Measurements from ENCODE around the gene PELI1. TPM values are rescaled to one million over a fixed set of nuclear protein-coding genes. Genes with fewer than 3 reads are reported as not detected.
"Not testable (repeated sequence)": the region's sequence is repeated elsewhere in the genome, so short reads cannot be mapped to it uniquely, and the experiment has no call there.

The PELI1 gene
- polyA plus RNA-seq, 3 donors = 28.6 to 36.3 (median 32.2) TPM

DNA sequence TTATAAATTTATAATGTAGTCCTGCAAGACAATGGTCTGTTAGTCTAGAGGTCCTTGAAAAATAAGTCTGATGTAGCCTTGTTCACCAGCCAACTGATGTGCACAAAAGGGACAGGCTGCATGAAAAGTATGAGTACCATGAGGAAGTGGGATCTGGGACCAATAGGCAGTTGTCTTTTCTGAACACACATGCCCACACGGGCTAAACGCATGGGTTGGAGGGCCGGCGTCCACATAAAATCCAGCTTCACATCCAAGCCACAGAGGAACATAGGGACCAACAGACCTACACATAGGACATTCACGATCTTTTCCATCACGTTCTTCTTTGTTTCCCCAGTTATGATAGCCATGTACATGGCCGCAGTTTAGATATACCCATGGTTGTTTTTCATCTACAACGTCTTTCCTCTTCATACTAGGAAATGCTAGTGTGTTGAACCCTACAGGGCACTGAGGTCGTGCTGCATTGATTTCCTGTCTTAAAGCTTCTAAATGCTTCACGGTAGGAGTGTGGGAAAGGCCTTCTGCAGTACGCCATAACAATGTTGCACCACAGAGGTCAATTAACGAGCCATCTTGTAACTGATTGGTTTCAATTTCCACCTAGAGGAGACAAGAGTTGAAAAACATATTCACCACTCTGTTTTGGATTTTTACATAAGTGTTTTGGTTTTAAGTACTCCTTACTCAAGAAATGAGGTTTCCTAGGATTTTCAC is 49.4 kb downstream of the PELI1 start:
- DNase-seq = no peak

DNA sequence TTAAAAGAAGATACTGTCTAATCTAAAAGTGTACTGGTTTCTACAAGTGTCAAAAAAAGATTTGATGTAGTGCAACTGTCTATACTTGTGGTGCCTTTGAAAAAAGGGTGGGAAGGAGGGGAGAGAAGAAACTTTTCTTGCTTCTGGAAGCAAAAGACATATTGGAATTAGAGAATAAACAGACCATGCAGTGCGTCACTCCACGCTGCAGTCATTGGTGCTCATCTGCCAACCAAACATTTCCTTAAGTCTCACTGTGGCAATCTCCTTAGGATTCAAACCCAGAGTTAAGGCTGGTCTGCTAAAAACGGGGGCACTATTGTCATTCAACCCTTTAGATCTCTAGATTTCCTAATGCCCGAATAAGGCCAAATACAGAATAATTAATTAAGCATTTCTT is 50.9 kb downstream of the PELI1 start:
- no peak for DNase-seq

DNA sequence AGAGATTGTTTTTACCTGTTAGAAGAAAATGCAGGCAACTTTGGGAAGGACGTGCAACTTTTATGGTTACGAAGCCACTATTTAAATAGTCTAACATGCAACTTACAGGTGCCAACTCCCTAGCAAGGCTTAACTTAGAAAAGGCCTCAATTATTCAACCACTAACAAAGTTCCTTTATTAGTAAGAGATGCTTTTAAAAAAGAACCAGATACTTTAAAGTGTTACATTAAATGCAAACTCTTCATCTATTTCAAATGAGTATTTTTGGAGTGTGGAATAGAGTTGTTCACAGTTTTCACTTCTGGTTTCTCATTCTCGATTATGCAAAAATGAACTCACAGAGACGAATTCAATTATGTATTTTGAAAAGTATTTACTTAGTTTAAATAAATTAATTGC is 51.7 kb downstream of the PELI1 start:
- DNase-seq = no peak

DNA sequence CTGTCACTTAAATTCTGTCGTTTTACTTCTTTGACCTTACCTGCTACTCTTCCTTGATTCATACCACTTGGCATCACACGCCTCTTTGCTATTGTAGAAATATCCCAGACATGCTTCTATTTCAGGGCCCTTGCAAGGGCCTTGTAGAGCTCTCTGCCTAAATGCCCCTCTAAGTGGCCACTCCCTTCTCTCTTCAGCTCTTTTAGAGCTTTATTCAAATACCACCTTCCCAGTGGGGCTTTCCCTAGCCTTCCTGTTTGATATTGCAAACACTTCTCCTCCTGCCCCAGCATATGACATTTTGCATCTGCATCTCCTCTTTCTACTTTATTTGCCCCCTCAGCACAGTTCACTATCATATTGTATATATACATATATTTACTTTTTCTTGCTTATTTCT is 54.0 kb downstream of the PELI1 start:
- DNase-seq = no peak

DNA sequence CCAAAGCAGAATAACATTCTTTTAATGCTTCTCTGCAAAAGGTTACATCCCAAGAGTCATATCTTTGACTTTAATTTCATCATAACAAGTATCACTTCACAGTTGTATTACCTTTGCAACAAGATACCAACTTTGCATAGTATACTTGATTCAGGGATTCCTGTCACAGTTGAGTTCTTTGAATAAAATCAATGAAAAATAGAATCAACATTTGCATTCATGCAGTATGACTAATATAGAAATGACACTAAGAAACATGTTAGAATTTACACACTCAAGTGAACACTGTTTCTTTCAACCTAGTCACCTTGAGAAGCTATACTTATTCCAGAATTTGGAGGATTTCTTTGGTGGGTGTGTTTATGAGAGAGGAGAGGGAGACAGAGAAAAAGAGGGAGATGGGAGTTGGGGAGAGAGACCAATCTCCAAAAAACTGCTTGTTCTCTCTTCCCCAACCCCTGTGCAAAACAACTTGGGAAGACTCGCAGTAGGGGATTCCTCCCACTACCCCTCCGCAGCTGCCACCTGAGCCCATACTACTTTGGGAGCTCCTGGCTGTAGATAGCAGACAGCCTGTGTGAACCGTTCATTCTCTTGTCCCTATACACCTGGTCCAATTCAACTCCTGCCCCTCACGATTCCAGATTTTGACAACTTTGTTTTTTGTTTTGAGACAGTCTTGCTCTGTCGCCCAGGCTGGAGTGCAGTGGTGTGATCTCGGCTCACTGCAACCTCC is 57.7 kb downstream of the PELI1 start:
- no peak for DNase-seq

DNA sequence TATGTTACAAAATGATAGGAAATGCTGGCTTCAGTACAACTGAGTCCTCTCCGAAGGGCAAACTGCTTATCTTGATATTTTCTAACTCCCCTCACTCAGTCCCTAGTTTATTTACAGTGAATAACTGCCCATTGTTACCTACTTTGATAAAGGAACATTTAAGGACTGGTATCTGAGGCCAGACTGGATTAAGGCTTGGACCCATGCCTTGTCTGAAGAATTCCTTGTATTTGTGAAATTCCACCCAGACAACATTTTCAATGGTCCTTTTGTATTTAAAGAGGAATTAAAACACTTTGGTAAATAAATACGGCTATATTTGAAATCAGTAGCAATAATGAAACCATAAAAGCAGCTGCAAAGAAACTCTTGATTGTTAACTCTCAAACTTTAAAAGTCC is 58.3 kb downstream of the PELI1 start:
- no peak for DNase-seq

DNA sequence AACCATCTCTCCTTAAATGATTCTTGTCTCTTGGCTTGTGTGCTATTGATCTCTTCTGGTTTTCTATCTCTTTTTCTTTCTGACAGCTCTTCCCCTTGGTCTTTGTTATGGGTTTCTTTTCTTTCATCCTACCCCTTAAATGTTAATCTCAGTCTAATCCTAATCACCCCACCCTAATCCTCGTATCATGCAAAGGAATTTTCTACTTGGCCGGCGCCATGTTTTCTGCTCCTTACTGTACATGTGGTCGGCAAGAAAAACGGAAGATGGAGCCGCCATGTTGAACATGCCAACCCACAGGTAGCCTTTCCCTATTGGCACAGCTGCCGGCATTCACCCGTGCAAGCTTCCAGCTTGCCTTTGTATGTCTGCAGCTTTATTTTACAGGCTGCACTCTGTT is 63.2 kb downstream of the PELI1 start:
- DNase-seq = no peak

DNA sequence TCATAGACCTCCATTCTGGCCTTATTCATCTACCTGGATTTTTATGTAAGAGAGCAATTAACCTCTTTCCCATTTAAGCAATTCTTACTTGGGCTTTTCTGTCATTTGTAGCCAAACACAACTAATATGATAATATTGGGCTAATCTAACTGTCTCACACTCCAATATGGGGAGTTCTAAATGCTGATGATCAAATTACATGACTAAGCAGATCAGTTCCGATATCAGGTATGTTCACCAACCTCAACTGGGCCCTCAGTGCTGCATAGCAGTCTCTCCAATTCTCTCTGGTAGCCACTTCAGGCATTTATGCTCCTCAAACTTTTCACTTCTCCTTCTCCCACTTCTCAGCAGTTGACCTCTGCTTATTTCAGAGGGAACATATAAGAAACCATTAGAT is 64.0 kb downstream of the PELI1 start:
- no peak for DNase-seq

DNA sequence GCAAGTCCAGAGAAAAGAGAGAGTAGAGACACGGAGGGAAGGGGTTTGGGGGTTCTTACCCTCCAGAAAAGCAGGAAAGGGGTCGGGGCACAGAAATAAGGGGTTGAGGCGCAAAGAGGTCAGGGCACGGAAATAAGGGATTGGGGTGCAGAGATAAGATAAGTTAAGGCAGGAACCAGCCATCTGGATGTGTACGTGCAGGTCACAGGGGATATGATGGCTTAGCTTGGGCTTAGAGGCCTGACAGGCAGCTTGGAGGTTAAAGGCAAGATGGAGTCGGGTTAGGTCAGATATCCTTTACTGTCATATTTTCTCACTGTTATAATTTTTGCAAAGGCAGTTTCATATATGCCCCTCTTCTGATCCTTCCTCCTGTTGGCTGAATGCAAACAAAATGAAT is 64.5 kb downstream of the PELI1 start:
- not testable (repeated sequence) for DNase-seq

DNA sequence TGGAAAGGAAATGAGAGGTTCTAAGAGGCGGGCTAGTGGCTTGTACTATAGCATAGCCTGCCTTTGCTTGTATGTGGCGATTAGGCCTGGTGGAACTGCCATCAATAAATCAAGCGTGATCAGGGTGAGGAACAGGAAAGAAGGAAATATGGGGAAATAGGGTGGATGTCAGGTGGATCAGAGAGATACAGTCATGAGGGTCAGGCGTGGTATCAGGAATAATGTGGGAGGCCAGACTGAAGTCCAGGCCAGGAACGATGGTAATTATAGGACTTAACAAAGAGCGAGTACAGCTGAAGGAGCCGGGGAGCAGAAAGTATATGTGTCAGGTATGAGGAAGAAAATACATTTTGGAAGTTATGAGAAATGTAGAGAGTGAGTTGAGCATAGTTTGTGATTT is 67.4 kb downstream of the PELI1 start:
- not testable (repeated sequence) for DNase-seq

DNA sequence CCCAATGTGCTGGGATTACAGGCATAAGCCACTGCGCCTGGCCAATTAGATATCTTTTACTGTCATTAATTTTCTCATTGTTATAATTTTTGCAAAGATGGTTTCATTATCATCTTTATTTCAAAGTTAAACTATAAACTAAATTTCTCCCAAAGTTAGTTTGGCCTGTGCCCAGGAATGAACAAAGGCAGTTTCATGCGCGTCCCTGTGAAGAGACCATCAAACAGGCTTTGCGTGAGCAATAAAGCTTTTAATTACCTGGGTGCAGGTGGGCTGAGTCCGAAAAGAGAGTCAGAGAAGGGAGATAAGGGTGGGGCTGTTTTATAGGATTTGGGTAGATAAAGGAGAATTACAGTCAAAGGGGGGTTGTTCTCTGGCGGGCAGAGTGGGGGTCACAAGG is 69.6 kb downstream of the PELI1 start:
- not testable (repeated sequence) for DNase-seq

DNA sequence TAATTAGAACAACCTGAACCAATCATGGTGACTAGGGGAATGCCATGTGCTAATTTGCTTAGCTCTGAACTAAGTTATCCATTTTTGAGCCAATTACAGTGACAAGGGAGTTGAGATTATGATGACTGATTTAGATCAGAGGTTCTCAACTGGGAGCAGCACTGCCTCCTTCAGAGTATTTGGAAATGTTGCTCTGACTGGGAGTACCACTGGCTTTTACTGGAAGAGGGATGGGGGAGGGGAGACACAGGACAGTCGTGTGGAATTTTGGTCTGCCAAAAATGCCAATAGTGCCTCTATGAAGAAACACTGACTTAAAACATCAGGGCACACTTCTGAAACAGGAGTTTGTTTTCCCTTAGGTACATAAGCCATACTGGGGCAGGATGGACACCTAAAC is 76.9 kb downstream of the PELI1 start:
- no peak for DNase-seq

DNA sequence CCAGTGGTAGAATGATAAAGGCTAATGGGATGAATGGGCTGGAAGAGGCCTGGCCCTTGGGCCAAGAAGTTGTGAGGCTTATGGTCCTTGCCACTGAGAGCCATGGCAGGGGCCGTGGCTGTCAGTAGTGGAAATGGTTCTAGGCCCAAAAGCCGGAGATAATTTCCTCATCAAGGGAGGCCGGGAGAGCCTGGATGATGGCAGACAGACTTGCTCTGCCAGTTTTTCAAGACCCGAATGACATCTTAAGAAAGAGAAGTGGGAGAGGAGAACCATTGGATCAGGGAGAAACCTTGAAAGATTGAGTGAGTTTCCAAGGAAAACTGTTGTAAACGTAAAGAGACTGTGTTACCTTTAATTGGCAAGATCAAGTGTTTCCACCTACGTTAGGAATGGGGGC is 78.7 kb downstream of the PELI1 start:
- DNase-seq = no peak

DNA sequence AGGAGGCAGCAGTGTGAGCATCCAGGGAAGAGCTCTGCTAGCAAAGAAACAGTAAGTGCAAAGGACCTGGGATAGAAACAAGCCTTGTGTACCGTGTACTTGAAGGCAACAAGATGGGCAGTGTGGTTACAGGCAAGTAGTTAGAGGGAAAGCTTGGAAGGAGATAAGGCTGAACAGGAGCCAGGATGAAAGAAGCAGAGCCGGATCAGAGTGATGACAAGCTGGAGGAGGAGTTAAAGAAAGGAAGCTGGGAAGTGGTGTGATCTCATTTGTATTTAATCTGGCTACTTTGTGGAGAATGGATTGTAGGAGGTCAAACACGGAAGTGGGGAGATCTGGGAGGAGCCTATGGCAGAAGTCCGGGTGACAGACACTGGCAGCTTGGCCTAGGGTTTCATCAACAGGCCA is 80.3 kb downstream of the PELI1 start:
- no peak for DNase-seq

DNA sequence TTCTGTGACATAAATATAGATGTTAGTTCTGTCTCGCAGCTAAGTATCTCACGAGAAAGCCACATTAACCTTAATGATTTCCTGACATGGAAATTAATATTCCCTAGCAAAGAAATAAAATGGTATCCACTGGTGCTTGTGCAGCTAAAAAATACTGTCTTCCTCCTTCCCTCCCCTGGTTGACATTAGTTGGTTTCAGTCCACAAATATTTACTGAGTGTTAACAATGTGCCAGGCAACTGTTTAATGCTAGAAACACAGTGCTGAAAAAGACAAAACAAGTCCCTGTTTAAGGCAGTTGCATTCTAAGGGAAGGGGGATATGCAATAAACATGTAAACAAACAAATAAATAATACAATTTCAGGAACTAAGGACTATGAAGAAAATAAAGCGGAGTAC is 80.8 kb downstream of the PELI1 start:
- no peak for DNase-seq

DNA sequence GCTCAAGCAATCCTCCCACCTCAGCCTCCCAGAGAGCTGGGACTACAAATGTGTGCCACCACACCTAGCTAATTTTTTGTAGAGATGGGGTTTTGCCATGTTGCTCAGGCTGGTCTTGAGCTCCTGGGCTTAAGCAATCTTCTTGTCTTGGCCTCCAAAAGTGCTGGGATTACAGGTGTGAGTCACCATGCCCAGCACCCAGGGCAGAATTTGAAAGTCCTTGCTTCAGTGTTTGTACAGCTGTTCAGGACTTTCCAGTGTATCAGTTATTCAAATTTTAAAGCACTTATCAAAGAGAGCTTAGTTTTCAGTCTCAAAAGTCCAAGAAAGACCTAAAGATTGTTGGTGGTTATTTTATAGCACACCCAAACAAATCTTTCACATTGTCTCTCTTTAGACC is 81.4 kb downstream of the PELI1 start:
- DNase-seq = no peak

DNA sequence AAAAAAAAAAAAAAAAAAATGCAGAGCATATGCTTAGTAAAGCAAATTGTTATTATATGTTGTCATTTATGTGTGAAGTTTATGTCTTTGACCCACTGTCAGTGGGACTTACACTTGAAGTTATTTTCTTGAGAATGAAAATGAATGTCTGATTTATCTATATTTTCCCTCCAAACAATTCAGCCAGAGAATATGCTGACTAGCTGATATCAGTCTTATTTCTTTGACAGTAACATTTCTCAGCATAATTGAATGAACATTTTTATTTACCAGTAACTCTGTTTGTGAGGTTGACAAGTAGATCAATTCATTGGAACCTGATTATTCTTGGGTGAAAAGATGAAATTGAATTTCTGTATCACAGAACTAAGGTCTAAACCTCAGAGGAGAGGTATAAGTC is 85.0 kb downstream of the PELI1 start:
- DNase-seq = no peak

DNA sequence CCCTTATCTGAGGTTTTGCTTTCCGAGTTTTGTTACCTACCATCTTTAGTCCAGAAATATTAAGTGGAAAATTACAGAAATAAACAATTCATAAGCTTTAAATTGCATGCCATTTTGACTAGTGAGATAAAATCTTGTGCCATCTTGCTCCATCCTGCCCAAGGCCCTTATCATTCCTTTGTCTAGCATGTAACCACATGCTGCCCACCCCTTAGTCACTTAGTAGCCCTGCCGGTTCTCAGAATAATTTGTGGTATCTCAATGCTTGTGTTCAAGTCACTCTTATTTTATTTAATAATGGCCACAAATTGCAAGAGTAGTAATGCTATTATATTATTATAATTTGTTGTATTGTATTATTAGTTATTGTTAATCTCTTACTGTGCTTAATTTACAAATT is 88.2 kb downstream of the PELI1 start:
- DNase-seq = no peak

DNA sequence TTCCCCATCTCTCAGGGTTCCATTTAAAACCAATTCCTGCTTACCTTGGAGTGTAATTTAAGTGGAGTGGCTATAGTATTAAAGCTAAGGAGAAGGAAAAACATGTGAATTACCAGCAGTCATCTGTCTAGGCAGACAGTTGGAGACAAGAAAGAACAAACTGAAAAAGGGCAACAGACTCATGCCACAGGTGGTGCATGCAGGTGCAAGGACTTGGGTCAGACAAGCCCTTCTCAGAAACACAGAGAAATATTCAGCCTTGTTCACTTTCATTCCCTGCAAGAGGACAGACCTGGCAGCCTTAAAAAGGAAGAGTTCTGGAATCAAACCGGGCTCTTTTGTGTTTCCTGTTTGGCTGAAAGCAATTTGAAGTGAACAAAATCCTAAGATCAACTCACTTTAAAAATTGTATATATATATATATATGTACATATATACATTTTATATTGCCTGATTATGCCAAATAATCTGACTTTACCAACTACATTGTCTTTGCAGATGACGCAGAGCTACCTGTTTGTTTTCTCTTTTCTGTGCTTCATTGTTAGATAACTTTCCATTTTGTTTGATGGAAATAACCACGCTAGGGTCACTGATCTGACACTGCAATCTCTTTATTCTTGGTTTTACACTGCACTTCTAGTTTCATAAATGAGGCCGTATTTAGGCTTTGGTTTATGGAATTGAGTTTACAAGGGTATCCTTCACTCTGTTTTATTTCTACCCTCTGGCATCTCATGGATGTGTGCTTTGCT is 89.9 kb downstream of the PELI1 start:
- no peak for DNase-seq

DNA sequence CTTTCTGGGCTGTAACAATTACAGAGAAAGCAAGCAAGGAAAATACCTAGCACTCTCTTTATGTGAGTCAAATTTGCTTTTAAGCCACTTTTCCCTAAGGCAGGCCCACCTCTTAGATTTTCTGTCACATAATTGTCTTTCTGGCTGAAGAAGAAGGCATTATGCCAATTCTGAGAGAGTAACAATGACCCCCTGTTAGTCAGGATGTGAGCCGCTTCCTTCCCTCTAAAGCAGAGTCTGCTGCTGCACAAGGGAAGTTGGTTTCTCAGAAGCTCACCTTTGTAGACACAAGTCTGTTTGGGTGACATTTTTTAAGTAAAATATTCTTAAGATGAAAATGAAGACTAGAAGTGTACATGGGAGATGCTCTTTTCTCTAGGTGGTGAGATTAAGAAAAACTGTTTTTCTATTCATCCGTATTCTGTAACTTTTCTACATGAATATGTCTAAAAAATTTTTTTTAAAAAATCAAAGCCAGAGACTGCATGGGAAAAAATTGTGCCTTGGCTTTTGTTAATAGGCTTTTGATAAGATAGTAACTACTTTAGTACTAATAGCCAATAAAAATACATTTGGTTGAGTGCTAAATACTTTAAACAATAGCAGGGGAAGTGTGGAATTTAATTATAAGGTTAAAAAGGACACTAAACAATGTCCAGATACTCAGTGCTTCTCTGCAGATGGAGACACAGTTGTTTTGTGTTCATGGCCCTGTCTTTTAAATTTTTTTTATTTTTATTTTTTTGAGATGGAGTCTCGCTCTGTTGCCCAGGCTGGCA is 91.6 kb downstream of the PELI1 start:
- DNase-seq = no peak

DNA sequence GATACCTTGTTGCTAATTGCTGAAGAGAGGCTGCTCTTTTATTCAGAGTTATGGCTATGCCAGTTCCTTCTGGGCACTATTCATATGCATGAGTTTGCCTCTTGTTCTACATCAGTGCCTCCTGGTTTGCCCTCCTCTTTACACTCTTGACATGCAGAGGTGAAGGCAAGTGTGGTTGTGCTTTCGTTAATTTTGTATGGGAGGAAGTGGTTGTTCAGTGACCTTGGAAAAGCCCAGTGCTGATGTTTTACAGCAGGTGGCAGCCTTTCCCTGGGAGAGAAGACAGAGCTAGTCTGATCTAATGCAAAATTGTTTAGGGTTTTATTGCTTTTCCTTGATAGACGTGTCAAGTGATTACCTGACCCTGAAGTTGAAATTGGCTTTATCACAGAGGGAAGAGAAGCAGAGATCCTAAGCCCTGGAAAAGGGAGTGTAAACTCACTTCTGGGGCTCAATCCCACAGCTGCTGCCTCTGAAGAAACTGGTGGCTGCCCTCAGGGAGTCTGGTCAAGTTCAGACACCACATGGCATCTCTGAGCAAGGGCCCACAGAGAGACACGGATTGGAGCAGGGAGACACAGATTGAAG is 94.5 kb downstream of the PELI1 start:
- peak; percentile 77 for DNase-seq

DNA sequence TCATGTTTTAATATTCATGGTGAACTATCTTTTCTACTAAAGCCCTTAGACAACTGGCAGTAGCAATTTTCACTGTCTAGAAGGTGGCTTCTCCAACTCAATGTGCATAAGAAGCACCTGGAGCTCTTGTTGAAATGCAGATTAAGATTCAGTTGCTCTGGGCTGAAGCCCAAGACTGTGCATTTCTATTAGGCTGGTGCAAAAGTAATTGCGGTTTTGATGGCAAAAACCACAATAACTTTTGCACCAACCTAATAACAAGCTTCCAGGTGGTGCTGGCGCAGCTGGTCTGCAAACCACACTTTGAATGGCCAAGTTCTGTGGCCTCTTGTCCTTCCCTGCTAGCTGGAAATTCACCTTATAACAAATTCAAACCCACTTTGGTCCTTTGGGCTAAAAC is 98.3 kb downstream of the PELI1 start:
- no peak for DNase-seq

All from renal pelvis (tissue), 4 donors.